Measurements from ENCODE around the gene FGFR2.

FGFR2 gene

GRCh38 chr10:121436281-121436629 is 162.0 kb downstream of the FGFR2 start:
- no peak for TF ChIP-seq MYC (IDR thresholded peaks at IDR 0.05; ENCODE audit: low read depth, low read length)
- no peak for TF ChIP-seq CTCF (IDR thresholded peaks at IDR 0.05; ENCODE audit: low read depth, low read length)
- no peak for TF ChIP-seq MAX (IDR thresholded peaks at IDR 0.05; ENCODE audit: low read depth, low read length)
- TF ChIP-seq POLR2A (IDR thresholded peaks at IDR 0.05; ENCODE audit: extremely low read depth, insufficient read length): no peak
- no peak for DNase-seq (ENCODE audit: low read depth)
- H3K4me3 ChIP-seq (ENCODE audit: low read depth, low read length): no peak overlapping the region

- TF ChIP-seq MYC (IDR thresholded peaks at IDR 0.05; ENCODE audit: low read depth, low read length): no peak
- TF ChIP-seq POLR2A (IDR thresholded peaks at IDR 0.05; ENCODE audit: extremely low read depth, insufficient read length): no peak
- no peak for TF ChIP-seq MAX (IDR thresholded peaks at IDR 0.05; ENCODE audit: low read depth, low read length)
- TF ChIP-seq CTCF (IDR thresholded peaks at IDR 0.05; ENCODE audit: low read depth, low read length): no peak
- H3K4me3 ChIP-seq (ENCODE audit: low read depth, low read length): no peak overlapping the region
- DNase-seq (ENCODE audit: low read depth): no peak
Observed at GRCh38 chr10:121435099-121435875, 163.0 kb downstream of the FGFR2 start.

GRCh38 chr10:121433965-121434364 is 164.3 kb downstream of the FGFR2 start:
- no peak for DNase-seq (ENCODE audit: low read depth)
- no peak for TF ChIP-seq POLR2A (IDR thresholded peaks at IDR 0.05; ENCODE audit: extremely low read depth, insufficient read length)
- no peak for TF ChIP-seq MYC (IDR thresholded peaks at IDR 0.05; ENCODE audit: low read depth, low read length)
- no peak for TF ChIP-seq CTCF (IDR thresholded peaks at IDR 0.05; ENCODE audit: low read depth, low read length)
- no peak for TF ChIP-seq MAX (IDR thresholded peaks at IDR 0.05; ENCODE audit: low read depth, low read length)
- no peak overlapping the region for H3K4me3 ChIP-seq (ENCODE audit: low read depth, low read length)

GRCh38 chr10:121428867-121429266 is 169.4 kb downstream of the FGFR2 start:
- TF ChIP-seq CTCF (IDR thresholded peaks at IDR 0.05; ENCODE audit: low read depth, low read length) (no peak), MAX (IDR thresholded peaks at IDR 0.05; ENCODE audit: low read depth, low read length) (no peak), MYC (IDR thresholded peaks at IDR 0.05; ENCODE audit: low read depth, low read length) (no peak), POLR2A (IDR thresholded peaks at IDR 0.05; ENCODE audit: extremely low read depth, insufficient read length) (no peak)

More at GRCh38 chr10:121428867-121429266, 169.4 kb downstream of the FGFR2 start:
- H3K4me3 ChIP-seq (ENCODE audit: low read depth, low read length): no peak overlapping the region
- no peak for DNase-seq (ENCODE audit: low read depth)

Measured in NB4 (cell line).